ENCODE measurements around the gene METTL24.

GRCh38 chr6:110394409-110394808 lies 36.3 kb upstream of the METTL24 start:
- no peak for TF ChIP-seq POLR2A (IDR thresholded peaks at IDR 0.05)
- no peak for TF ChIP-seq CTCF (IDR thresholded peaks at IDR 0.05)
- no peak for TF ChIP-seq EP300 (IDR thresholded peaks at IDR 0.05)

All from ovary (tissue), 3 donors.